T-cell (primary cell): ENCODE results near the gene EFCC1. TPM values are rescaled to one million over a fixed set of nuclear protein-coding genes. Genes with fewer than 3 reads are reported as not detected.

Experiments used
- ATAC-seq, 4 experiments: fragments of 200-7000 bp in 3 of 4; fragments of 150-1000 bp in 1 of 4; cut with Tn5 transposase; replicated peaks in 1 of 4; 1 replicate in 3 of 4; 2 replicates in 1 of 4; pipeline ENCODE4 v1.10.0; 2021; ENCODE audit warnings: moderate library complexity in 3 of 4, mild to moderate bottlenecking in 2 of 4, moderate number of reproducible peaks in 1 of 4
- CTCF ChIA-PET, 2 donors: fragments of 300-600 bp; sonication (Branson Sonifier 250); formaldehyde crosslinking; loops; one replicate each; lab custom pipeline; 2022; ENCODE audit warnings: antibody characterized with exemption in 2 of 2; lab: Charles Lee
- POLR2A ChIA-PET, 2 donors: fragments of 300-600 bp; sonication (Branson Sonifier 250); formaldehyde crosslinking; loops; one replicate each; lab custom pipeline; 2022; ENCODE audit warnings: antibody characterized with exemption in 2 of 2; lab: Charles Lee
- DNase-seq, 35 experiments: peaks; one replicate each; pipeline versions ENCODE4 v3.0.0 to v3.0.0-alpha.2; 2013 to 2023
- H3K27ac ChIP-seq: one replicate; pipeline ENCODE4 v1.5.1; 2013; ENCODE audit warnings: low read length
- H3K27me3 ChIP-seq, 2 experiments: replicated peaks in 1 of 2; 1 replicate in 1 of 2; 2 replicates in 1 of 2; pipeline versions ENCODE4 v1.6.1 to v1.7.0; 2013; ENCODE audit warnings: low read length in 1 of 2, mixed read lengths in 1 of 2; ENCODE audit not compliant: control insufficient read depth in 2 of 2, insufficient read depth in 2 of 2; ENCODE audit errors: extremely low read depth in 1 of 2
- H3K36me3 ChIP-seq, 2 donors: 1 replicate in 1 of 2; 2 replicates in 1 of 2; pipeline versions ENCODE4 v1.6.1 to v1.7.0; 2013; ENCODE audit warnings: low read length in 1 of 2; ENCODE audit not compliant: control insufficient read depth in 2 of 2, insufficient read depth in 1 of 2; ENCODE audit errors: extremely low read depth in 1 of 2
- H3K4me1 ChIP-seq, 2 experiments: 1 replicate in 1 of 2; 2 replicates in 1 of 2; pipeline versions ENCODE4 v1.6.1 to v1.7.0; 2013; ENCODE audit warnings: low read length in 2 of 2, mixed read lengths in 1 of 2; ENCODE audit not compliant: insufficient read depth in 2 of 2, control insufficient read depth in 1 of 2; ENCODE audit errors: extremely low read depth in 1 of 2
- H3K4me3 ChIP-seq, 2 donors: 1 replicate in 1 of 2; 2 replicates in 1 of 2; pipeline versions ENCODE4 v1.5.1 to v1.7.0; 2013; ENCODE audit warnings: mild to moderate bottlenecking in 2 of 2, low read length in 1 of 2, moderate library complexity in 1 of 2; ENCODE audit not compliant: control insufficient read depth in 1 of 2; ENCODE audit errors: extremely low read depth in 1 of 2
- H3K9me3 ChIP-seq: 2 replicates; pipeline ENCODE4 v1.7.0; 2013
- H3K27ac Mint-ChIP-seq, 2 donors: one replicate each; pipeline ENCODE4 v1.8.0; 2020 to 2021; ENCODE audit warnings: mild to moderate bottlenecking in 2 of 2, mixed read lengths in 2 of 2
- H3K27me3 Mint-ChIP-seq, 2 donors: one replicate each; pipeline ENCODE4 v1.8.0; 2021 to 2022; ENCODE audit warnings: mixed read lengths in 2 of 2
- H3K36me3 Mint-ChIP-seq: one replicate; pipeline ENCODE4 v1.8.0; 2021; ENCODE audit warnings: mixed read lengths
- H3K4me1 Mint-ChIP-seq, 3 donors: one replicate each; pipeline ENCODE4 v1.8.0; 2020 to 2022; ENCODE audit warnings: mixed read lengths in 3 of 3, mild to moderate bottlenecking in 1 of 3
- H3K4me3 Mint-ChIP-seq, 3 donors: one replicate each; pipeline ENCODE4 v1.8.0; 2020 to 2022; ENCODE audit warnings: mild to moderate bottlenecking in 3 of 3, mixed read lengths in 3 of 3, moderate library complexity in 3 of 3
- H3K9me3 Mint-ChIP-seq, 3 donors: one replicate each; pipeline ENCODE4 v1.8.0; 2020 to 2022; ENCODE audit warnings: mixed read lengths in 3 of 3
- WGBS: methylation state at CpG from one replicate; pipeline ENCODE4 v1.1.5; 2013; ENCODE audit warnings: missing lambda C conversion rate; ENCODE audit not compliant: insufficient coverage; 5-methylcytosine and 5-hydroxymethylcytosine counted together
- total RNA-seq, 35 experiments: library from RNA in 6 of 35; stranded (reverse) in 6 of 35; fragments of 120-200 nt in 1 of 35; gene quantifications; one replicate each; pipeline versions ENCODE4 v1.2.1 to v1.2.4 and lab custom pipeline; 2013 to 2026

Gene EFCC1
- total RNA-seq, 5 donors from 2014 or later (not counting 1 experiment from before 2014, with no cell fraction given) = 0.20 to 0.43 (median 0.30) TPM

DNA sequence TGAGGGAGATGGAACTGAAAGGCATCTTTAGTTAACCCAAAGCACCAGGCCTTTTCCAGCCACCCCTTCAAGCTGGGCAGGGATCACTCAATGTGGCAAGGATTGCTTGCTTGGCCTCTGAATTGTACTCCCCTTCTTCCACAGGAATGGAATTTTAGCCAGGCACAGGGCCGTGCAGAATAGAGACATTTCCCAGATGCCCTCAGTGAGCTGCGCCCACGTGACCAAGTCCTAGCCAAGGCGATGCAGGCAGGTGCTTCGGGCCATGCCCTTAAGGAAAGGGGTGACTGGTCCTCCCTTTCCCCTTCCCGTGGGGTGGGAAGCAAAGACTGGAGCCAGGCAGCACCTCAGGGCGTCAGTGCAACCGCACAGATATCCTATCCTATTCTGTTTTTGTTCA lies 77.4 kb downstream of the EFCC1 start:
- POLR2A ChIA-PET = no interaction called here
- Histone ChIP-seq H3K4me3 (no peak overlapping the region), H3K36me3 (no peaks in the 10 kb centered on the region), H3K27ac (no peak overlapping the region), H3K9me3 (no peaks in the 10 kb centered on the region), H3K4me1 (peaks cover 0 to 10% of the 10 kb centered on the region in 2 experiments), H3K27me3 (no peaks in the 10 kb centered on the region)
- Mint-ChIP-seq H3K27me3 (no peaks in the 10 kb centered on the region), H3K4me3 (no peak overlapping the region), H3K36me3 (no peaks in the 10 kb centered on the region), H3K4me1 (peaks cover 9 to 11% (median 10%) of the 10 kb centered on the region in 3 donors), H3K27ac (no peak overlapping the region), H3K9me3 (no peaks in the 10 kb centered on the region)
- DNase-seq (no peak), ATAC-seq (no peak)
- 93% methylated on average over 4 of the region's 8 CpGs for WGBS
- CTCF ChIA-PET = no interaction called here

- H3K4me1 Mint-ChIP-seq = peaks cover 11 to 25% (median 15%) of the 10 kb centered on the region in 3 donors
- Histone ChIP-seq H3K9me3 (no peaks in the 10 kb centered on the region), H3K27me3 (no peaks in the 10 kb centered on the region), H3K4me3 (no peak overlapping the region), H3K4me1 (peaks cover 0 to 10% of the 10 kb centered on the region in 2 experiments), H3K36me3 (no peaks in the 10 kb centered on the region), H3K27ac (no peak overlapping the region)
- no peak overlapping the region for H3K27ac Mint-ChIP-seq
- H3K36me3 Mint-ChIP-seq = no peaks in the 10 kb centered on the region
- no peaks in the 10 kb centered on the region for H3K27me3 Mint-ChIP-seq
- H3K9me3 Mint-ChIP-seq = no peaks in the 10 kb centered on the region
- DNase-seq (no peak), ATAC-seq (no peak)
- ChIA-PET POLR2A (interaction anchor here in 1 of 2 donors (0.6 kb wide), 1 partner anchor 149 kb away, joined by 4 read pairs; no protein-coding TSS in a partner anchor), CTCF (no interaction called here)
- H3K4me3 Mint-ChIP-seq = no peak overlapping the region
- no CpG with 5 or more reads among the region's 8 CpGs for WGBS
These were observed 80.4 kb downstream of the EFCC1 start for GRCh38 chr3:129081503-129081902.

DNA sequence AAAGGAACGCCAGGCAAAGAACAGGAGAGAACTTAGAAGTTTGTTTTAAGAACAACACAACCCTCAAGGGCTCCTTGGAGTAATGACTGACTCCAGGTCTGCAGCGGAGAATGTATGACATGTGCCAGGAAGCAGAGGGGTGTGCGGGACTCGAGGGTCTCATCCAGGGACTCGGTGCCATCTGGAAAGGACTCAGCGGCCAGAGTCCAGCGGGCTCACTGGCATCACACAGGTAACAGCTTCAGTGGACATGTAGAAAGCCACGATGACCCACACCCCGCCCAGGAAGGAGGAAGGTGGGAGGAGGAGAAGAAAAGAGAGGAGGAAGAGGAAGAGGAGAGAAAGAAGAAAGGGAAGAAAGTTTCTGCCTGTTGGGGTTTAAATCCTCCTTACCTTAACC lies 80.9 kb downstream of the EFCC1 start:
- Mint-ChIP-seq H3K27me3 (no peaks in the 10 kb centered on the region), H3K27ac (no peak overlapping the region), H3K9me3 (no peaks in the 10 kb centered on the region), H3K4me3 (no peak overlapping the region), H3K36me3 (no peaks in the 10 kb centered on the region), H3K4me1 (peaks cover 14 to 28% (median 15%) of the 10 kb centered on the region in 3 donors)
- Histone ChIP-seq H3K27ac (no peak overlapping the region), H3K4me3 (no peak overlapping the region), H3K36me3 (no peaks in the 10 kb centered on the region), H3K4me1 (peaks cover 0 to 13% of the 10 kb centered on the region in 2 experiments), H3K9me3 (no peaks in the 10 kb centered on the region), H3K27me3 (no peaks in the 10 kb centered on the region)
- DNase-seq (no peak), ATAC-seq (no peak)
- 81% methylated on average over 6 of the region's 9 CpGs for WGBS
- ChIA-PET CTCF (no interaction called here), POLR2A (interaction anchor here in 1 of 2 donors (0.6 kb wide), 1 partner anchor 149 kb away, joined by 4 read pairs; no protein-coding TSS in a partner anchor)

DNA sequence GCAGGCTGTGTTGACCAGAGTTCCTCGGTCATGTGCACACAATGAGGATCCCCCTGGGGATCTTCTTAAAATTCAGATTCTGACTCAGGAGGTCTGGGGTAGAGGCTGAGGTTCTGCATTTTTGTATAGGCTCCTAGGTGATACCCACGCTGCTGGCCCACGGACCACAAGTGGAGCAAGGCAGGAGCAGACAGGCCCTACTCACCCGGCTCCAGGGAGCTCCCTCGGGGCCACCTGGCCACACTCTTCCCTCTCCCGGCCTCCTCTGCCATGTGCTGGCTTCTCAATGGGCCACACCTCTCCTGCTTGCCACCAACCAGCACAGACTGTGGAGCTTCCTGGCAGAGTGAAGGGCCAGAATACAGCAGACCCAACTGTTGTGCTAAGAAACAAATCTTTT lies 83.4 kb downstream of the EFCC1 start:
- peaks cover 0 to 17% of the 10 kb centered on the region in 2 experiments for H3K4me1 ChIP-seq
- no peaks in the 10 kb centered on the region for H3K36me3 Mint-ChIP-seq
- ATAC-seq (no peak), DNase-seq (no peak)
- peaks cover 14 to 28% (median 15%) of the 10 kb centered on the region in 3 donors for H3K4me1 Mint-ChIP-seq
- no peaks in the 10 kb centered on the region for H3K27me3 ChIP-seq
- ChIA-PET POLR2A (interaction anchor here in 1 of 2 donors (0.7 kb wide), 2 partner anchors 92 to 1386 kb away, joined by 3 to 7 read pairs; no protein-coding TSS in a partner anchor), CTCF (interaction anchor here in 1 of 2 donors (0.7 kb wide), 1 partner anchor 114 kb away, joined by 3 read pairs; no protein-coding TSS in a partner anchor)
- no peaks in the 10 kb centered on the region for H3K9me3 Mint-ChIP-seq
- H3K27ac ChIP-seq = no peak overlapping the region
- no peak overlapping the region for H3K4me3 ChIP-seq
- WGBS = 74% methylated on average over 6 of the region's 6 CpGs
- no peaks in the 10 kb centered on the region for H3K9me3 ChIP-seq
- H3K27me3 Mint-ChIP-seq = no peaks in the 10 kb centered on the region
- no peak overlapping the region for H3K4me3 Mint-ChIP-seq
- H3K27ac Mint-ChIP-seq = no peak overlapping the region
- H3K36me3 ChIP-seq = no peaks in the 10 kb centered on the region

DNA sequence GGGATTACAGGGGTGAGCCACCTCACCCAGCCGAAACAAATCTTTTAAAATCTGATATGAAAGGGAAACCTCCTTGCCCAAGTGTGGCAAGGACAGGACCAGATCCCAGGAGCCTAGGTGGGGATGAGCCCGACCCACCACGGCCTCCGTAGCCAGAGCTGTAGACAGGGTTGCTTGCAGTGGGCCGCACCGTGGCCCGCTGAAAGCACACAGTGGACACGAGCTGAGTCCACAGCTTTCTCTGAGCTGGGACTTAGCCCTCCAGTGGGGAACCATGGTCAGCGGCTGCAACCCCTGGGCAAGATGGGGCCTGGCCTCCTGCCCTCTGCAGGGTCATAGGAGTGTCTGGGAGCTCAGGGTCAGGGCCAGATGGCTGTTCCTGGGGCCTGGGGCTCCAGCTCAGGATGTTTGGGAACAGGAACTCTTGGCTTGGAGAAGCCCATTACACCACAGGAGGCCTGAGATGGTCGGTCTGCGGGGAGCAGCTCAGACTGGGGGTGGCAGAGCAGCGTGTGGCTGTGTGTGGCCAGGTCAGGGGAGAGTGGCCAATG lies 84.1 kb downstream of the EFCC1 start:
- H3K4me3 ChIP-seq = no peak overlapping the region
- Mint-ChIP-seq H3K9me3 (no peaks in the 10 kb centered on the region), H3K27ac (peak overlapping the region; percentile 48 to 57), H3K36me3 (no peaks in the 10 kb centered on the region), H3K27me3 (no peaks in the 10 kb centered on the region), H3K4me3 (no peak overlapping the region), H3K4me1 (peaks cover 14 to 28% (median 15%) of the 10 kb centered on the region in 3 donors)
- ATAC-seq (no peak), DNase-seq (no peak)
- H3K27me3 ChIP-seq = no peaks in the 10 kb centered on the region
- CTCF ChIA-PET = interaction anchor here in 1 of 2 donors (0.5 to 0.7 kb wide), 2 partner anchors 18 to 114 kb away, joined by 3 read pairs; no protein-coding TSS in a partner anchor
- no peaks in the 10 kb centered on the region for H3K9me3 ChIP-seq
- H3K4me1 ChIP-seq = peaks cover 0 to 17% of the 10 kb centered on the region in 2 experiments
- H3K36me3 ChIP-seq = no peaks in the 10 kb centered on the region
- POLR2A ChIA-PET = no interaction called here
- no peak overlapping the region for H3K27ac ChIP-seq
- WGBS = 94% methylated on average over 10 of the region's 12 CpGs

DNA sequence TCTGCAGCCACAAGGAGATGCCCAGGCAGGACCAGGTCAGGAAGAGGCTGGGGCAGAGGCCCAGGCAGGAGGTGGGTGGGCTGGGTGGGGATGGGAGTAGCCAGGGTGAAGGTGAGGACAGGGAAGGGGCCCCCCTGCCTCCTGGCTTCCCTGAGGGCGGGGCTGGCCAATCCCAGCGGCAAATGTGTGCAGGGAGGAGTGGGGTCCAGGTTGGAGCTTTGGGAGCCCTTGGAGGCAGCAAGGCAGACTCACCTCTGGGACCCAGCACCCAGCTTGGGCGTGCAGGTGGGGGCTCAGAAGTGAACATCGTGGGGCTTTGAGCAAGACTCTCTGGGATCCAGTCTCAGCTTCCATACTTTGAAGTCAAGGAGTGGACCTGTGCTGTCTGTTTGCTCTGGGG lies 84.7 kb downstream of the EFCC1 start:
- no peaks in the 10 kb centered on the region for H3K36me3 Mint-ChIP-seq
- H3K9me3 ChIP-seq = no peaks in the 10 kb centered on the region
- H3K4me3 ChIP-seq = no peak overlapping the region
- no peaks in the 10 kb centered on the region for H3K27me3 ChIP-seq
- ChIA-PET POLR2A (no interaction called here), CTCF (interaction anchor here in 1 of 2 donors (0.5 kb wide), 1 partner anchor 18 kb away, joined by 3 read pairs; no protein-coding TSS in a partner anchor)
- H3K4me1 ChIP-seq = peaks cover 0 to 17% of the 10 kb centered on the region in 2 experiments
- H3K9me3 Mint-ChIP-seq = no peaks in the 10 kb centered on the region
- DNase-seq = no peak
- H3K36me3 ChIP-seq = no peaks in the 10 kb centered on the region
- no peak overlapping the region for H3K27ac ChIP-seq
- no peak for ATAC-seq
- WGBS = 92% methylated on average over 4 of the region's 4 CpGs
- no peaks in the 10 kb centered on the region for H3K27me3 Mint-ChIP-seq
- H3K27ac Mint-ChIP-seq = peak overlapping the region in 1 of 2 donors; percentile 48
- no peak overlapping the region for H3K4me3 Mint-ChIP-seq
- peaks cover 14 to 28% (median 15%) of the 10 kb centered on the region in 3 donors for H3K4me1 Mint-ChIP-seq
